HCT116 (cell line): ENCODE results near the gene COL5A1. TPM values are rescaled to one million over a fixed set of nuclear protein-coding genes. Genes with fewer than 3 reads are reported as not detected.

Experiments used
- ATAC-seq: fragments of 200-7000 bp; cut with Tn5 transposase; 2 replicates; pipeline ENCODE4 v1.9.1; 2020; ENCODE audit warnings: mild to moderate bottlenecking, moderate library complexity
- BruUV-seq: library from RNA; stranded (reverse); fragments of 400-500 nt; replicated peaks from 2 replicates; lab custom pipeline; 2021; lab: Mats Ljungman, UMichigan
- CTCF ChIA-PET: fragments of 300-600 bp; sonication (Branson Sonifier 250); formaldehyde crosslinking; loops from one replicate; lab custom pipeline; 2021; ENCODE audit warnings: antibody characterized with exemption; lab: Charles Lee
- POLR2A ChIA-PET: fragments of 300-600, 350-600 bp; sonication (Branson Sonifier 250); formaldehyde crosslinking; loops from one replicate; lab custom pipeline; 2021; ENCODE audit warnings: antibody characterized with exemption; lab: Charles Lee
- RAD21 ChIA-PET, 2 experiments: fragments of 300-600 bp; sonication (Branson Sonifier 250); formaldehyde crosslinking; loops; one replicate each; lab custom pipeline; 2023; ENCODE audit warnings: low total read pairs in 2 of 2; ENCODE audit not compliant: uncharacterized antibody in 2 of 2, unreplicated experiment in 2 of 2, low non-redundant PET in 1 of 2; lab: Charles Lee
- DNase-seq: peaks from one replicate; pipeline ENCODE4 v3.0.0-alpha.2; 2010; ENCODE audit warnings: low read depth, low spot score
- H2AFZ ChIP-seq: fragments of 200-600 bp; shearing (Covaris generic), sonication (generic); 2 replicates; pipeline ENCODE4 v1.6.1; 2017; ENCODE audit warnings: low read depth, mixed run types, mixed read lengths, antibody characterized with exemption, low read length; ENCODE audit not compliant: poor library complexity, severe bottlenecking
- H3K27ac ChIP-seq: 2 replicates; pipeline ENCODE4 v1.5.1; 2012; ENCODE audit warnings: low read depth, low read length
- H3K27me3 ChIP-seq: fragments of 200-600 bp; sonication (generic); 2 replicates; pipeline ENCODE4 v1.6.1; 2016; ENCODE audit warnings: mixed run types, low read length, mixed read lengths; ENCODE audit not compliant: insufficient read depth
- H3K36me3 ChIP-seq, 2 experiments: fragments of 200-500 bp in 1 of 2; fragments of 200-600 bp in 1 of 2; sonication (Bioruptor generic) in 1 of 2; sonication (generic) in 1 of 2; 2 replicates each; pipeline versions ENCODE4 v1.5.1 to v1.6.1; 2014 to 2016; ENCODE audit warnings: low read length in 2 of 2, inconsistent platforms in 1 of 2, mixed read lengths in 1 of 2, mixed run types in 1 of 2; ENCODE audit not compliant: insufficient read depth in 2 of 2, control insufficient read depth in 1 of 2
- H3K4me1 ChIP-seq, 2 experiments: fragments of 200-600 bp in 1 of 2; sonication (generic) in 1 of 2; 2 replicates each; pipeline versions ENCODE4 v1.5.1 to v1.6.1; 2012 to 2017; ENCODE audit warnings: low read length in 2 of 2, inconsistent platforms in 1 of 2, mild to moderate bottlenecking in 1 of 2, mixed read lengths in 1 of 2, mixed run types in 1 of 2, moderate library complexity in 1 of 2; ENCODE audit not compliant: insufficient read depth in 2 of 2, control insufficient read depth in 1 of 2
- H3K4me2 ChIP-seq: fragments of 200-600 bp; sonication (generic); 2 replicates; pipeline ENCODE4 v1.6.1; 2017; ENCODE audit warnings: mixed run types, low read length, mixed read lengths
- H3K4me3 ChIP-seq, 2 experiments: fragments of 200-600 bp in 1 of 2; sonication (generic) in 1 of 2; replicated peaks in 1 of 2; 2 replicates each; pipeline ENCODE4 v1.5.1; 2011 to 2016; ENCODE audit warnings: low read length in 2 of 2, control low read depth in 1 of 2, low read depth in 1 of 2, mild to moderate bottlenecking in 1 of 2, mixed read lengths in 1 of 2, mixed run types in 1 of 2
- H3K79me2 ChIP-seq: fragments of 200-600 bp; sonication (generic); 2 replicates; pipeline ENCODE4 v1.6.1; 2017; ENCODE audit warnings: mild to moderate bottlenecking, mixed run types, low read length, moderate library complexity, mixed read lengths; ENCODE audit not compliant: insufficient read depth
- H3K9ac ChIP-seq: fragments of 200-600 bp; sonication (generic); 2 replicates; pipeline ENCODE4 v1.6.1; 2016; ENCODE audit warnings: low read length, mixed read lengths
- H3K9me2 ChIP-seq: fragments of 200-600 bp; sonication (generic), shearing (Covaris generic); 2 replicates; pipeline ENCODE4 v1.6.1; 2017; ENCODE audit warnings: mixed run types, mild to moderate bottlenecking, moderate library complexity; ENCODE audit not compliant: insufficient read depth
- H3K9me3 ChIP-seq, 2 experiments: fragments of 200-500 bp in 1 of 2; fragments of 200-600 bp in 1 of 2; sonication (Bioruptor generic) in 1 of 2; sonication (generic) in 1 of 2; 2 replicates each; pipeline ENCODE4 v1.6.1; 2014 to 2017; ENCODE audit warnings: low read length in 2 of 2, mixed read lengths in 2 of 2, inconsistent platforms in 1 of 2, low read depth in 1 of 2, mild to moderate bottlenecking in 1 of 2, mixed run types in 1 of 2, moderate library complexity in 1 of 2; ENCODE audit not compliant: control insufficient read depth in 1 of 2, insufficient read depth in 1 of 2
- H4K20me1 ChIP-seq: fragments of 200-600 bp; sonication (generic), shearing (Covaris generic); 2 replicates; pipeline ENCODE4 v1.6.1; 2017; ENCODE audit warnings: mixed run types, mild to moderate bottlenecking, moderate library complexity; ENCODE audit not compliant: insufficient read depth
- ATF3 ChIP-seq: IDR thresholded peaks from 2 replicates; pipeline ENCODE4 v1.6.1; 2012
- CBX3 ChIP-seq: IDR thresholded peaks from 2 replicates; pipeline ENCODE4 v1.6.1; 2012; ENCODE audit warnings: low read depth
- EZH2 ChIP-seq: fragments of 200-600 bp; sonication (generic); IDR thresholded peaks from 2 replicates; pipeline ENCODE4 v1.6.1; 2017; ENCODE audit warnings: antibody characterized with exemption, mixed run types
- EZH2phosphoT487 ChIP-seq: fragments of 200-600 bp; IDR thresholded peaks from 2 replicates; pipeline ENCODE4 v1.6.1; 2018; ENCODE audit warnings: antibody characterized with exemption, borderline replicate concordance
- MAX ChIP-seq: IDR thresholded peaks from 2 replicates; pipeline ENCODE4 v1.6.1; 2012
- POLR2A ChIP-seq: IDR thresholded peaks from 2 replicates; pipeline ENCODE4 v1.7.0; 2011; ENCODE audit warnings: borderline replicate concordance; ENCODE audit not compliant: insufficient read depth, insufficient read length; ENCODE audit errors: extremely low read depth
- POLR2AphosphoS5 ChIP-seq: IDR thresholded peaks from 2 replicates; pipeline ENCODE4 v1.6.1; 2011; ENCODE audit warnings: mild to moderate bottlenecking, low read depth, low read length, moderate library complexity
- SIN3A ChIP-seq: IDR thresholded peaks from 2 replicates; pipeline ENCODE4 v1.6.1; 2012; ENCODE audit warnings: low read depth
- SRF ChIP-seq: IDR thresholded peaks from 2 replicates; pipeline ENCODE4 v1.6.1; 2012; ENCODE audit warnings: low read depth
- YY1 ChIP-seq: IDR thresholded peaks from 2 replicates; pipeline ENCODE4 v1.6.1; 2011; ENCODE audit warnings: low read length, low read depth, moderate library complexity, mild to moderate bottlenecking; ENCODE audit not compliant: insufficient replicate concordance; ENCODE audit errors: extremely low read depth
- ZFX ChIP-seq: fragments of 450-650 bp; IDR thresholded peaks from 2 replicates; pipeline ENCODE4 v1.6.1; 2017
- intact Hi-C: fragments of 100-400 bp; cut with micrococcal nuclease; formaldehyde crosslinking; loops from 2 replicates; pipeline ENCODE4 v1.10.0; 2022
- total RNA-seq: library from RNA; stranded (reverse); gene quantifications from one replicate; pipeline ENCODE4 v1.2.1, GENCODE V29; 2021; ENCODE audit not compliant: unreplicated experiment
- TF ChIP-seq, protein P1 (sequence below): IDR thresholded peaks from 2 replicates; pipeline ENCODE4 v1.6.1; 2011; ENCODE audit warnings: mild to moderate bottlenecking, low read length, moderate library complexity; ENCODE audit not compliant: insufficient replicate concordance; ENCODE audit errors: extremely low read depth

COL5A1 gene
- total RNA-seq, 1 experiment from 2014 or later = 0.30 TPM

- Histone ChIP-seq H3K27me3 (0 out of 2 replicates have a peak, but pooled peaks cover 8% of the 10 kb centered on the region), H3K9me2 (no peaks in the 10 kb centered on the region), H3K27ac (no peak overlapping the region), H3K4me3 (no peak overlapping the region), H3K4me2 (no peak overlapping the region), H2AFZ (no peak overlapping the region), H3K4me1 (no peaks in the 10 kb centered on the region), H3K79me2 (no peaks in the 10 kb centered on the region), H3K9me3 (no peaks in the 10 kb centered on the region; a peak in 1 of 4 replicates), H4K20me1 (no peaks in the 10 kb centered on the region), H3K36me3 (no peaks in the 10 kb centered on the region), H3K9ac (no peak overlapping the region)
- BruUV-seq = no TSS peak
- CTCF ChIA-PET = no interaction called here
- POLR2A ChIA-PET = no interaction called here
- no peak for ATAC-seq
- intact Hi-C loops = no loop called here
- no peak for DNase-seq
- RAD21 ChIA-PET = no interaction called here
- TF ChIP-seq MAX (no peak), EZH2 (no peak), CBX3 (no peak), POLR2A (no peak), ATF3 (no peak), ZFX (no peak), SIN3A (no peak), SRF (no peak), EZH2phosphoT487 (no peak), YY1 (no peak), POLR2AphosphoS5 (no peak)
- TF ChIP-seq, protein P1, sequence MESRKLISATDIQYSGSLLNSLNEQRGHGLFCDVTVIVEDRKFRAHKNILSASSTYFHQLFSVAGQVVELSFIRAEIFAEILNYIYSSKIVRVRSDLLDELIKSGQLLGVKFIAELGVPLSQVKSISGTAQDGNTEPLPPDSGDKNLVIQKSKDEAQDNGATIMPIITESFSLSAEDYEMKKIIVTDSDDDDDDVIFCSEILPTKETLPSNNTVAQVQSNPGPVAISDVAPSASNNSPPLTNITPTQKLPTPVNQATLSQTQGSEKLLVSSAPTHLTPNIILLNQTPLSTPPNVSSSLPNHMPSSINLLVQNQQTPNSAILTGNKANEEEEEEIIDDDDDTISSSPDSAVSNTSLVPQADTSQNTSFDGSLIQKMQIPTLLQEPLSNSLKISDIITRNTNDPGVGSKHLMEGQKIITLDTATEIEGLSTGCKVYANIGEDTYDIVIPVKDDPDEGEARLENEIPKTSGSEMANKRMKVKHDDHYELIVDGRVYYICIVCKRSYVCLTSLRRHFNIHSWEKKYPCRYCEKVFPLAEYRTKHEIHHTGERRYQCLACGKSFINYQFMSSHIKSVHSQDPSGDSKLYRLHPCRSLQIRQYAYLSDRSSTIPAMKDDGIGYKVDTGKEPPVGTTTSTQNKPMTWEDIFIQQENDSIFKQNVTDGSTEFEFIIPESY = no peak
These were observed 36.6 kb downstream of the COL5A1 start for GRCh38 chr9:134678206-134678605.
